Lower lobe of right lung (tissue), 2 donors: ENCODE data around the gene TRPC4AP. TPM values are rescaled to one million over a fixed set of nuclear protein-coding genes. Genes with fewer than 3 reads are reported as not detected.

ENCODE experiments used
- ATAC-seq, 2 donors: fragments of 200-7000 bp; cut with Tn5 transposase; one replicate each; pipeline ENCODE4 v1.9.1; 2020 to 2022; ENCODE audit warnings: mild to moderate bottlenecking in 2 of 2, moderate library complexity in 2 of 2
- DNase-seq: peaks from one replicate; pipeline ENCODE4 v3.0.0-alpha.2; 2020
- H3K27ac ChIP-seq: fragments of 200-600 bp; one replicate; pipeline ENCODE4 v1.8.0; 2022
- H3K27me3 ChIP-seq: fragments of 200-600 bp; one replicate; pipeline ENCODE4 v1.8.0; 2022; ENCODE audit warnings: low read depth
- H3K36me3 ChIP-seq: fragments of 200-600 bp; one replicate; pipeline ENCODE4 v1.8.0; 2022; ENCODE audit warnings: mild to moderate bottlenecking
- H3K4me1 ChIP-seq: fragments of 200-600 bp; one replicate; pipeline ENCODE4 v1.8.0; 2022
- H3K4me3 ChIP-seq: fragments of 200-600 bp; one replicate; pipeline ENCODE4 v1.8.0; 2022; ENCODE audit warnings: mild to moderate bottlenecking
- H3K9me3 ChIP-seq: fragments of 200-600 bp; one replicate; pipeline ENCODE4 v1.8.0; 2022
- CTCF ChIP-seq: fragments of 200-600 bp; IDR thresholded peaks from one replicate; pipeline ENCODE4 v1.8.0; 2022; ENCODE audit warnings: antibody characterized with exemption, mild to moderate bottlenecking
- intact Hi-C: fragments of 100-400 bp; cut with DNase I; formaldehyde crosslinking; loops from one replicate; pipeline ENCODE4 v1.11.0; 2022
- total RNA-seq: library from RNA; stranded (reverse); fragmentation: NEBNext Ultra II Directional; extraction: Animal tissue kit (Norgen Biotek cat#: 25700); gene quantifications from one replicate; pipeline ENCODE4 v1.2.1, GENCODE V29; 2021
- donor health status: DM: no; HTN: yes; CAD: no; lungs with severe emphysema.

Gene TRPC4AP
- total RNA-seq, 1 donor from 2014 or later, result 63.2 TPM

GRCh38 chr20:34956751-34957472, 135.7 kb downstream of the TRPC4AP start:
- intact Hi-C loops, result no loop called here
- Histone ChIP-seq H3K27ac (no peak overlapping the region), H3K4me3 (no peak overlapping the region), H3K4me1 (peaks cover 14% of the 10 kb centered on the region), H3K36me3 (no peaks in the 10 kb centered on the region), H3K27me3 (no peaks in the 10 kb centered on the region), H3K9me3 (no peaks in the 10 kb centered on the region)
- DNase-seq (no peak), ATAC-seq (no peak)
- TF ChIP-seq CTCF, result no peak

GRCh38 chr20:34956041-34956458, 136.6 kb downstream of the TRPC4AP start:
- no peaks in the 10 kb centered on the region for H3K9me3 ChIP-seq
- TF ChIP-seq CTCF, result peak; percentile 51
- H3K36me3 ChIP-seq, result peaks cover 6% of the 10 kb centered on the region
- no peaks in the 10 kb centered on the region for H3K27me3 ChIP-seq
- peak overlapping the region; percentile 88 for H3K27ac ChIP-seq
- no peak for ATAC-seq
- H3K4me1 ChIP-seq, result peaks cover 14% of the 10 kb centered on the region
- H3K4me3 ChIP-seq, result peak overlapping the region; percentile 84
- intact Hi-C loops, result no loop called here
- DNase-seq, result no peak

DNA sequence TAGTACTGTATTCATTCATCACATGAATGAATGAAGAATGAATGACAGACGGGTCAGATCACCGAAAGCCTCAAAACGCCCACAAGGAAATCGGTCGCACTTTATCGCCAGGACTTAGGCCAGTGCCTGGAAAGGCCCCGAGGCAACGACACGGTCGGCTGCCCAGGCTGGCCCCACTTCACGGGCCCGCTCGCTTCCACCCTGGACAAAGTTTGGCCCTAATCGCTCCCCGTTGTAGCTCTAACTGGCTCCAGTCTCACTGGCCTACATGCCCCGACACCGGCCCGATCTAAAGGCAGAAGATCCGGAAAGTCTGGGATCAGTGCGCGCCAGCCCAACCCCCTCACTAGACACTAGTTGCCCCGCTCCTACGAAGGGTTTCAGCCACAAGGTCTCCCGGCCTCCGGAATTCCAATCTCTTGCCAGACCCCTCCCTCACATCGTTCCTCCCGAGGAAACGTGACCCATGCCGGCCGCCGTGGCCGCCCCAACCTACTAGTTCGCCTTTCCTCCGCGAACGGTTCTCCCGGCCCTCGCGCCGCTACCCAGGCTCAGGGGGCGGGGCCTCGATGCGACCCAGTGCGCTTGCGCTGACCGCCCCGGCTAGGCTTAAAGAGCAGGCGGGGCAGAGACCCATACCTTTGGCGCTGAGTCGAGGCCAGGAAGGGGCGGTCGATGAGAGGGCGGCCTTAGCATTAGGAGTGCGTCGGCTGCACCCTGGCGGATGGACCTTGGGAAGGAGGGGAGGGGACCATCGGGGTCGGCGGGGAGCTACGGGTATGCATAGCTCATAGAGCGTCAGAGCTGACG, 137.2 kb downstream of the TRPC4AP start, which contains the start of the genes GSS and MYH7B:
Gene GSS (minus strand): TSS at position 576 of the 810 bp plus-strand sequence. CDS start 3,954 bp downstream, outside the sequence.
Gene MYH7B (plus strand): TSS at position 638 of the 810 bp plus-strand sequence. CDS start 22,138 bp downstream, outside the sequence.
- ATAC-seq (peak; percentile 99), DNase-seq (peak; percentile 98)
- no peak for TF ChIP-seq CTCF
- peak within 1 kb of the TSS; percentile 88 for H3K27ac ChIP-seq
- no peaks in the 10 kb centered on the region for H3K27me3 ChIP-seq
- intact Hi-C loops, result no loop called here
- peak within 1 kb of the TSS; percentile 84 for H3K4me3 ChIP-seq
- peaks cover 14% of the 10 kb centered on the region for H3K4me1 ChIP-seq
- H3K9me3 ChIP-seq, result no peaks in the 10 kb centered on the region
- peaks cover 13% of the 10 kb centered on the region for H3K36me3 ChIP-seq

DNA sequence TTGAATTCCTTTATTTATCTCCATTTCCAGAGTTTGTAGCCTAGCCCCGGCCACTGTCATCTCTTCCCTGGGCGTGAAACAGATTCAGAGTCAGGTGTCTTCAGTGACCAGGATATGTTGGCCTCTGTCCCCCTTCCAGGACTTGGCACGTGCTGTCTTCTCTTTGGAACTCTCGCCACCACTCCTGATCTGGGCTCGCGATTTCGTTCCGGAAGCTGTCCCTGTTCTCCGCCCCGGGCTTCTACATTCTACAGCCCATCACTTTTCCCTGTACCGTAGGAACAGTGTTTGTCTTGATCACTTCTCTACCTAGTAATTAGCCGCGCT, 137.7 kb downstream of the TRPC4AP start:
- intact Hi-C loops, result no loop called here
- Histone ChIP-seq H3K4me1 (peaks cover 14% of the 10 kb centered on the region), H3K36me3 (peaks cover 13% of the 10 kb centered on the region), H3K9me3 (no peaks in the 10 kb centered on the region), H3K27me3 (no peaks in the 10 kb centered on the region), H3K27ac (peak overlapping the region; percentile 88), H3K4me3 (peak overlapping the region; percentile 84)
- TF ChIP-seq CTCF, result no peak
- ATAC-seq (peak; percentile 6 to 9), DNase-seq (no peak)

- Histone ChIP-seq H3K36me3 (peaks cover 13% of the 10 kb centered on the region), H3K4me1 (peaks cover 14% of the 10 kb centered on the region), H3K27ac (no peak overlapping the region), H3K4me3 (no peak overlapping the region), H3K9me3 (no peaks in the 10 kb centered on the region), H3K27me3 (no peaks in the 10 kb centered on the region)
- DNase-seq, result no peak
- intact Hi-C loops, result no loop called here
- no peak for TF ChIP-seq CTCF
- no peak for ATAC-seq
These were observed 138.6 kb downstream of the TRPC4AP start for GRCh38 chr20:34953960-34954359.
